Anterior cingulate cortex (tissue), 58 donors: Measurements from ENCODE around the gene MCOLN2.
"Not testable (repeated sequence)": the region's sequence is repeated elsewhere in the genome, so short reads cannot be mapped to it uniquely, and the experiment has no call there.

Experiments
- DNase-seq, 58 donors: peaks; one replicate each; lab custom pipeline; 2025; lab: John Stamatoyannopoulos, UW

MCOLN2 gene

GRCh38 chr1:84986561-84986960 lies 10.4 kb downstream of the MCOLN2 start:
- not testable (repeated sequence) for DNase-seq

- DNase-seq, result no peak
These were observed 11.5 kb downstream of the MCOLN2 start for GRCh38 chr1:84985365-84985764.

- DNase-seq, result no peak
These were observed 14.5 kb downstream of the MCOLN2 start for GRCh38 chr1:84982395-84982794.

GRCh38 chr1:84975035-84975434 lies 21.9 kb downstream of the MCOLN2 start:
- DNase-seq, result no peak

GRCh38 chr1:84973498-84974334 lies 23.2 kb downstream of the MCOLN2 start:
- DNase-seq, result no peak

- DNase-seq, result no peak
These were observed 24.4 kb downstream of the MCOLN2 start for GRCh38 chr1:84972377-84972987.

GRCh38 chr1:84971957-84972356 lies 25.0 kb downstream of the MCOLN2 start:
- DNase-seq, result no peak

- DNase-seq, result no peak
These were observed 27.2 kb downstream of the MCOLN2 start for GRCh38 chr1:84969489-84970250.

GRCh38 chr1:84968865-84969264 lies 28.0 kb downstream of the MCOLN2 start:
- DNase-seq, result no peak

GRCh38 chr1:84968101-84968500 lies 28.8 kb downstream of the MCOLN2 start:
- DNase-seq, result no peak

- DNase-seq, result no peak
These were observed 29.2 kb downstream of the MCOLN2 start for GRCh38 chr1:84967666-84968065.

- no peak for DNase-seq
These were observed 33.9 kb downstream of the MCOLN2 start for GRCh38 chr1:84963021-84963420.

- DNase-seq, result no peak
These were observed 35.6 kb downstream of the MCOLN2 start for GRCh38 chr1:84961316-84961715.

- no peak for DNase-seq
These were observed 36.5 kb downstream of the MCOLN2 start for GRCh38 chr1:84960371-84960770.

GRCh38 chr1:84959294-84959693 lies 37.6 kb downstream of the MCOLN2 start:
- DNase-seq, result no peak

GRCh38 chr1:84957966-84958365 lies 38.9 kb downstream of the MCOLN2 start:
- DNase-seq, result no peak

- DNase-seq, result no peak
These were observed 40.3 kb downstream of the MCOLN2 start for GRCh38 chr1:84956655-84957054.

GRCh38 chr1:84956097-84956496 lies 40.8 kb downstream of the MCOLN2 start:
- DNase-seq, result no peak

- DNase-seq, result no peak
These were observed 47.2 kb downstream of the MCOLN2 start for GRCh38 chr1:84949664-84950063.

GRCh38 chr1:84947536-84948410 lies 49.1 kb downstream of the MCOLN2 start:
- no peak for DNase-seq
